CD1c-positive myeloid dendritic cell (primary cell): ENCODE measurements around the gene IGF2BP2.
"Not testable (repeated sequence)": the region's sequence is repeated elsewhere in the genome, so short reads cannot be mapped to it uniquely, and the experiment has no call there.

Experiments
- DNase-seq: peaks from one replicate; pipeline ENCODE4 v3.0.0-alpha.2; 2016; ENCODE audit errors: extremely low spot score

Gene IGF2BP2

GRCh38 chr3:185798831-185799110 is 26.1 kb downstream of the IGF2BP2 start:
- DNase-seq: not testable (repeated sequence)

GRCh38 chr3:185797993-185798830 is 26.6 kb downstream of the IGF2BP2 start:
- DNase-seq: no peak

DNA sequence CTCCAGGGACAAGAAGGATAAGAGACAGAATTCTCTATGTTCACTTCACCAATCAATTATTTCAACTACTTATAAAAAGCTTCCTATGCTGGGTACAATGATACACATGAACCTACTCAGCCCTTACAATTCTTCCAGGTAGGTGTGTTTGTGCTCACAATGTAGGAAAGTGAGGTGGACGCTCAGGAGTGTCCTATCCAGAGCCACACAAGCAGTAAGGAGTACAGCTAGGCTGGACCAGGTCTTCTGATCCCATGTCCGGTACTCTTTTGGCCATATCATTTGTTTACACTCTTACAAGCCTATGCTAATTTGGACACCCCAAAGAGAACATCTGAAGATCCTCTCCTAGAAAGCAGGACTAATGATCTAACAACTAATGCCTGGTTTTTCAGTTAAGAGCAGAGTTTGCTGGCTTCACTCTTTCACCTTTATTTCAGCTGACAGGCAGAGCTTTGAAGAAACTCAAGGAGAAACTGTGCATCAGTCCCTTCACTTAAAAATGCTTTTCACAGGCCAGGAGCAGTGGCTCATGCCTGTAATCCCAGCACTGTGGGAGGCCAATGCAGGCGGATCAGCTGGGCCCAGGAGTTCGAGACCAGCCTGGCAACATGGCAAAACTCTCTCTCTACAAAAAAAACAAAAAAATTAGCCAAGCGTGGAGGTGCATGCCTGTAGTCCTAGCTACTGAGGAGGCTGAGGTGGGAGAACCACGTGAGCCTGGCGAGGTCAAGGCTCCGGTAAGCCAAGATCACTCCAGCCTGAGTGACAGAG is 27.5 kb downstream of the IGF2BP2 start:
- DNase-seq: no peak

- no peak for DNase-seq
These were observed 28.3 kb downstream of the IGF2BP2 start for GRCh38 chr3:185796431-185797107.

DNA sequence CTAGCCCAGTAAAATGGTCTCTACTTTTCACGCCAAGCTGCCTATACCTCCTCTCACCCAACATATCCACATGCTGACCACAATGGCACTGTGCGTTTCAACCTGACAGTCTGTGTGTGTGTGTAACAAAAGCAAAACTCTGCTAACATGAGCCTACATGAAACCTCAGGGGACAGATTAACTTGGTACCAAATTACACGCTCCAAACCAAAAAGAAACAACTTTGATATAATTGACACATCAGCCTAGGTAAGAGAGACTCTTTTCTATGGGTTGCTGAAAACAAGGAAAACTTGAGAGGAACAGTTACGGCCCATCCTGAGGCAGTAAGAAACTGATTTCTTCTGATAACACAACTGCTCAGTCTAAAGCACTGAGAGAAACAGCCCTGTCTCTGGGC is 31.5 kb downstream of the IGF2BP2 start:
- DNase-seq: no peak

- DNase-seq: no peak
These were observed 31.9 kb downstream of the IGF2BP2 start for GRCh38 chr3:185792955-185793354.

DNA sequence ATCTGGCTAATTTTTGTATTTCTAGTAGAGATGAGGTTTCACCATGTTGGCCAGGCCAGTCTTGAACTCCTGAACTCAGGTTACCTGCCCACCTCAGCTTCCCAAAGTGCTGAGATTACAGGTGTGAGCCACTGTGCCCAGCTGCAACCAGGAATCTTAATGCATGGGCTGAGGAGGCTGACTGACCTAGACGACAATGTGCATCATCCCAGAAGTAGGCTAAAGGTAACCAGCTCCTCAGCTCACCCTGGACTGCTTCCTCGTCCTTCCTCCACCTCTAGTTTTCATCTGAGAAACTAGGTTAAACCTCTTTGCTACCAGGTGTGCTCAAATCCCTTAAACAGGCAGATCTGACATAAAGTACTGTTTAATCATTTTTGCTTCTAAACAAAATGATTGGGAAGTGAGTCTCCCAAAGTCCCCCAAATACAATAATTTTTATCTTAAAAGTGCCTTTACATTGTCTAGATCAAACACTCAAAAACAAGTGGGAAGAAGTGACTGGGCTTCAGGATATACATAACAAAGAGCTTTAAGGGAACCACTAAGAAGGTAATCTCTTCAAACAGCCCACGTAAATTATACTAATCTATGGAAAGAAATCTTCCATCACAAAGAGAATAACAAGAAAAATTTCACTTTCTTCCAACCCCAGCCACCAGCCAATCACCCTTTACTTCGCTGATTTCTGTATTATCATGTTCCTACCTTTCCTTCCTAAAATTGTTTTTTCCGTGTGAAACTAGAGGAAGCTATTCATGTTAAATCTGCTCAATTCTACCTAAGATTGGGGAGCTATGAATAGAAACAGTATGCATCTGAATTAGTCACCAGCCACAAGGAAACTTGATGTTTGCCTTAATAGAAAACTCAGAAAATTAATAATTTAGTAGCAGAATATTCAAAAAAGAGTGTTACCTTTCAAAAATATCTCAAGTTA is 34.7 kb downstream of the IGF2BP2 start:
- DNase-seq: no peak

- no peak for DNase-seq
These were observed 35.7 kb downstream of the IGF2BP2 start for GRCh38 chr3:185789134-185789533.

GRCh38 chr3:185788292-185788691 is 36.5 kb downstream of the IGF2BP2 start:
- DNase-seq: no peak

- no peak for DNase-seq
These were observed 37.6 kb downstream of the IGF2BP2 start for GRCh38 chr3:185786956-185787877.

GRCh38 chr3:185786258-185786657 is 38.6 kb downstream of the IGF2BP2 start:
- DNase-seq: not testable (repeated sequence)

DNA sequence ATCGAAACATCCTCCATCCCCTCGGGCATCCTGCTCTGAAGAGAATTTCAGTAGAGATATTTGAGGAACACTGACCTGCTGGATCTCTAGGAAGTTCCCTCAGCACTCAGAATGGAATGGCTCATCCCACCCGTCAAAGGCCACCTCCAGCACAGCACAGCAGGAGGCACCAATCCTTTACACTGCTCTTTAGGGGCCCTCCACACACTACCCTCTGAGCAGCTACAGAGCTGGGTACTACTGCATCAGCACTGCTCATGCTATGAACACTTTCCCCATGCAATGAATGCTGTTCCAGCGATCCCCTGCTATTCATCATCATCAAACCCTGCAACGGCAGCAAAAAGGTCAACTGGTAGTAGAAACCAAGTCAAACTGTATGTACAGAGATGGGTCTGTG is 40.5 kb downstream of the IGF2BP2 start:
- DNase-seq: no peak

DNA sequence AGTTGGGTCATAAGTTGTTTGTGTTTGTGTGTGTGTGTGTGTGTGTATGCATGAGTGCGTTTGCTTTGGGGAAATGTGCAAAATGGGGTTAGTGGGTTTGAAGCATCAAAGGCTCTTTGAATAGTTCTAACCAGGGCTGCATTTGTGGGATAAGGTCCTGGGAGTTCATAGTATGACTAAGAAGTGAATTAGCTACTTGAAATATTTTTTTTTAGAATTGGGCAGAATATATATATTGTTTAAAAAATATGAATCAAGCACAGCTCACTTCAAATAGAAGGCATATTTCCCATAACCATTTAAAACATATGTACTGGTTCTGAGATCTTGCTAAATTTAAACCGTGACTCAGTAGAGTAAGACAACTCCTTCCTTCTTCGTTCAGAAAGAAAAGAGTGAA is 43.1 kb downstream of the IGF2BP2 start:
- no peak for DNase-seq

GRCh38 chr3:185779461-185779860 is 45.4 kb downstream of the IGF2BP2 start:
- DNase-seq: no peak

DNA sequence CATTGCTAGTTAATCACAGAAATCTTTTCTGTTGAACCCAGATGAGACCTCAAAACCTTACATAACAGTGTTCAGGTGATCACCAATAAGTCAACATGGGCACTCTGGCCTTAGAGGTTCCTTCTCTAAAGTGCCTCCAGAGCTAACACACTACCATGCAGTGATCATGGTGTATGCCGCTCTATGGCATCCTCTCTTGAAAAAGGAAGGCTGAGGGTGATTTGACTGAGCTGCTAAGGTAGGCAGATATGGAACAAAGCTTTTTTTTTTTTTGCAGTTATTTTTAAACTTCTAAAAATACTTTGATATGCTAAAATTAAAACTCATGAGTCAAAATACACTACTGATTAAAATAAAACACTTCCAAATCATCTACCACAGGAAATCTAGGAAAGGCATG is 46.0 kb downstream of the IGF2BP2 start:
- DNase-seq: no peak

- DNase-seq: no peak
These were observed 46.7 kb downstream of the IGF2BP2 start for GRCh38 chr3:185778094-185778493.

DNA sequence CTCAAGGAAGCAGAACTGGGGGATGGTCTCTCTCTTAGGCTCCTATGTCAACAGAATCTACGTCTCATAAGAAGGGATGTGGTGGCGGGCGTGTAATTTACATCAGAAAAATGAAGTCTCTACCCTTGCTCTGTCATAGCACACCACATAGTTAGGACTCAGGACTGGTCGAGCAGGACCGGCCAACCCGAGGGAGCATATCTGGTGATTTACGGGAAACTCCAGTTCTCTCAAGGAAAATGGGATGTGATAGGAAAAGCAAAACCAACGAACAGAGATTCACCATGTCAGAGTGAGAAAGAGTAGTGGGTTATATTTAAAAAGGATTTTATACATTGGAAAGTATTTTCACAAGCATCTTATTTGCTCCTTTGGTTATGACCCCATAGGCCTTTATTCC is 54.7 kb downstream of the IGF2BP2 start:
- DNase-seq: no peak

DNA sequence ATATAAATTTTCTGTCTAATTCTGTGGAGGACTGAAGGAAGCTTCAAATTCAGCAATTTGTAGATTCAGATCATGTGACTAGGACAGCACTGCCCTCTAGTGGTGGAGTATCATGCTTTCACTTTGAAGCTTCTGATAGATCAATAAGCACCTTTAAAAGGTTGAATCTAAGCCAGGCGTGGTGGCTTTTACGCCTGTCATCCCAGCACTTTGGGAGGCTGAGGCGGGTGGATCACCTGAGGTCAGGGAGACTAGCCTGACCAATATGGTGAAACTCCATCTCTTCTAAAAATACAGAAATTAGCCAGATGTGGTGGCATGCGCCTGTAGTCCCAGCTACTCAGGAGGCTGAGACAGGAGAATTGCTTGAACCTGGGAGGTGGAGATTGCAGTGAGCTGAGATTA is 56.3 kb downstream of the IGF2BP2 start:
- DNase-seq: peak; percentile 85

DNA sequence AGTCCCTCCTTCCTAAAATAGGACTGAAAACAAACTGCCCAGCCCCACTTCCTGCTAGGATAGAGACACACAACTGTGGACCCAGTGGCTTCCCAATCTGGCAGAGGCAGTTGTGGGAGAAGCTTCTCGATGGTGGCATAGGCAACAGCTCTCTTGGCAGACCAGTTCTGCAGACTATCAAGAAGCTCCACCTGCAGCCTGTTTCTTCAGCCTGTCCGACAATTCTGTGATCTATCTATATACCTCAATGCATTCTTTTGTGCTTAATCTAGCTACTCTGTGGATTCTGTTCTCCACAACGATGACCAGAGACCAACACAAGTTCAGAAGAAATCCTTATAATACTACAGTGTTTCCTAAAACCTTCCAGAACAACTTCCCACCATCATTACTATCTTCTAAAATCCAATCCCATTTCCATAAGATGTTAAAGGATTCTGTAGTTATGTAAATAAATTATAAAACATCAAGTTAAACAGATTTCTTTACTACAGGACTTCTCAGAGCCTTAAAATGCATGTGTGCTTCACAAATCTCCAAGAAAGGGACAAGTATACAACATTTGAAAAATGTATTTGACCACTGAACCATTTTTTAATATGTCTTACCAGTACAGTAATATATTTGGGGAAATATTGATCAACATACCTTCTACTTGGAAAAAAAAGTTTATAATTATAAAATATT is 57.7 kb downstream of the IGF2BP2 start:
- DNase-seq: peak; percentile 8
